Ishikawa (cell line): ENCODE measurements around the gene GRAMD1B.

ENCODE experiments used
- CEBPB ChIP-seq: IDR thresholded peaks from 2 replicates; pipeline ENCODE4 v1.6.1; 2012
- RAD21 ChIP-seq: IDR thresholded peaks from 2 replicates; pipeline ENCODE4 v1.6.1; 2012; ENCODE audit warnings: low read depth
- TAF1 ChIP-seq: IDR thresholded peaks from 2 replicates; pipeline ENCODE4 v1.6.1; 2012; ENCODE audit warnings: low read depth, mild to moderate bottlenecking
- YY1 ChIP-seq: IDR thresholded peaks from 2 replicates; pipeline ENCODE4 v1.6.1; 2012; ENCODE audit warnings: low read depth
- TF ChIP-seq, protein P1 (sequence below): IDR thresholded peaks from 2 replicates; pipeline ENCODE4 v1.6.1; 2012
- TF ChIP-seq, protein P2 (sequence below): IDR thresholded peaks from 2 replicates; pipeline ENCODE4 v1.6.1; 2012; ENCODE audit warnings: low read depth, mild to moderate bottlenecking

DNA sequence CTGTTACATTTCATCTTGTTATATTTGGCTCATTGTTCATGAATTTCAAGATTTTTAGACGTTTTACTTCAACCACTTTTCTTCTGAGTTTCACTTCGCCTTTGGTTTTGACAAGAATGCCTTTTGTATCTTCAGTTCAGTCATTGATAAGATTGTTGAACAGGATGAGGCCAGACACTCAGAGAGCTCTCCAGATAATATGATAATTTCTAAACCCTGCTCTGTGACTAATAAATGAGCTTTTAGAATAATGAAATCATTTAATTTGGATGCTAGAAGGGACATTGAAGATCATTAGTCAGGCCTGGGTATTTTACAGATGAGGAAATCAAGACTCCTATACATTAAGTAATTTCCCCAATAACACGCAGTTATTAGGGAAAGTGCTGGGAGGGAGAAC, 37.2 kb upstream of the GRAMD1B start:
- TF ChIP-seq RAD21 (no peak), CEBPB (no peak), TAF1 (no peak), YY1 (no peak)
- TF ChIP-seq, protein P1, sequence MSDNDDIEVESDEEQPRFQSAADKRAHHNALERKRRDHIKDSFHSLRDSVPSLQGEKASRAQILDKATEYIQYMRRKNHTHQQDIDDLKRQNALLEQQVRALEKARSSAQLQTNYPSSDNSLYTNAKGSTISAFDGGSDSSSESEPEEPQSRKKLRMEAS: no peak
- TF ChIP-seq, protein P2, sequence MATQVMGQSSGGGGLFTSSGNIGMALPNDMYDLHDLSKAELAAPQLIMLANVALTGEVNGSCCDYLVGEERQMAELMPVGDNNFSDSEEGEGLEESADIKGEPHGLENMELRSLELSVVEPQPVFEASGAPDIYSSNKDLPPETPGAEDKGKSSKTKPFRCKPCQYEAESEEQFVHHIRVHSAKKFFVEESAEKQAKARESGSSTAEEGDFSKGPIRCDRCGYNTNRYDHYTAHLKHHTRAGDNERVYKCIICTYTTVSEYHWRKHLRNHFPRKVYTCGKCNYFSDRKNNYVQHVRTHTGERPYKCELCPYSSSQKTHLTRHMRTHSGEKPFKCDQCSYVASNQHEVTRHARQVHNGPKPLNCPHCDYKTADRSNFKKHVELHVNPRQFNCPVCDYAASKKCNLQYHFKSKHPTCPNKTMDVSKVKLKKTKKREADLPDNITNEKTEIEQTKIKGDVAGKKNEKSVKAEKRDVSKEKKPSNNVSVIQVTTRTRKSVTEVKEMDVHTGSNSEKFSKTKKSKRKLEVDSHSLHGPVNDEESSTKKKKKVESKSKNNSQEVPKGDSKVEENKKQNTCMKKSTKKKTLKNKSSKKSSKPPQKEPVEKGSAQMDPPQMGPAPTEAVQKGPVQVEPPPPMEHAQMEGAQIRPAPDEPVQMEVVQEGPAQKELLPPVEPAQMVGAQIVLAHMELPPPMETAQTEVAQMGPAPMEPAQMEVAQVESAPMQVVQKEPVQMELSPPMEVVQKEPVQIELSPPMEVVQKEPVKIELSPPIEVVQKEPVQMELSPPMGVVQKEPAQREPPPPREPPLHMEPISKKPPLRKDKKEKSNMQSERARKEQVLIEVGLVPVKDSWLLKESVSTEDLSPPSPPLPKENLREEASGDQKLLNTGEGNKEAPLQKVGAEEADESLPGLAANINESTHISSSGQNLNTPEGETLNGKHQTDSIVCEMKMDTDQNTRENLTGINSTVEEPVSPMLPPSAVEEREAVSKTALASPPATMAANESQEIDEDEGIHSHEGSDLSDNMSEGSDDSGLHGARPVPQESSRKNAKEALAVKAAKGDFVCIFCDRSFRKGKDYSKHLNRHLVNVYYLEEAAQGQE: no peak
